Liver (tissue), 9 donors: ENCODE measurements around the gene DMRTB1. TPM values are rescaled to one million over a fixed set of nuclear protein-coding genes. Genes with fewer than 3 reads are reported as not detected.

Experiments used
- DNase-seq: peaks from one replicate; pipeline ENCODE4 v3.0.0-alpha.2; 2017; ENCODE audit warnings: low spot score
- H3K27ac ChIP-seq, 2 donors: one replicate each; pipeline ENCODE4 v1.7.0; 2013; ENCODE audit warnings: inconsistent platforms in 2 of 2, low read length in 2 of 2, control low read depth in 1 of 2, low read depth in 1 of 2, mild to moderate bottlenecking in 1 of 2
- H3K27me3 ChIP-seq, 4 donors: one replicate each; pipeline versions ENCODE4 v1.6.1 to v1.7.0; 2013; ENCODE audit warnings: low read length in 3 of 4, inconsistent platforms in 1 of 4, mild to moderate bottlenecking in 1 of 4, moderate library complexity in 1 of 4; ENCODE audit not compliant: control insufficient read depth in 4 of 4, insufficient read depth in 4 of 4
- H3K36me3 ChIP-seq, 4 donors: one replicate each; pipeline versions ENCODE4 v1.6.1 to v1.7.0; 2013; ENCODE audit warnings: low read length in 3 of 4, mild to moderate bottlenecking in 3 of 4, low read depth in 1 of 4, moderate library complexity in 1 of 4; ENCODE audit not compliant: control insufficient read depth in 4 of 4, insufficient read depth in 3 of 4
- H3K4me1 ChIP-seq, 4 donors: one replicate each; pipeline versions ENCODE4 v1.6.1 to v1.7.0; 2013; ENCODE audit warnings: low read length in 3 of 4, mild to moderate bottlenecking in 3 of 4, moderate library complexity in 1 of 4; ENCODE audit not compliant: control insufficient read depth in 4 of 4, insufficient read depth in 4 of 4
- H3K4me3 ChIP-seq, 3 donors: one replicate each; pipeline versions ENCODE4 v1.6.1 to v1.7.0; 2013; ENCODE audit warnings: low read length in 3 of 3, control low read depth in 1 of 3, low read depth in 1 of 3, mild to moderate bottlenecking in 1 of 3
- H3K9ac ChIP-seq, 2 donors: one replicate each; pipeline ENCODE4 v1.7.0; 2013; ENCODE audit warnings: low read length in 2 of 2, mild to moderate bottlenecking in 2 of 2, moderate library complexity in 2 of 2, control low read depth in 1 of 2, low read depth in 1 of 2
- H3K9me3 ChIP-seq, 4 donors: one replicate each; pipeline versions ENCODE4 v1.6.1 to v1.7.0; 2013; ENCODE audit warnings: low read length in 3 of 4; ENCODE audit not compliant: control insufficient read depth in 4 of 4
- ATF3 ChIP-seq: IDR thresholded peaks from 2 replicates; pipeline ENCODE4 v1.6.1; 2016; ENCODE audit warnings: antibody characterized with exemption
- CTCF ChIP-seq: fragments of 150-350 bp; IDR thresholded peaks from 2 replicates; pipeline ENCODE4 v1.5.1; 2017; ENCODE audit warnings: improper control_type of control experiment, low read depth, low read length; ENCODE audit not compliant: missing input control
- EGR1 ChIP-seq, 2 donors: IDR thresholded peaks; 2 replicates each; pipeline ENCODE4 v1.6.1; 2016 to 2018; ENCODE audit warnings: antibody characterized with exemption in 2 of 2, low read depth in 2 of 2
- FOXA2 ChIP-seq: IDR thresholded peaks from 2 replicates; pipeline ENCODE4 v1.6.1; 2016; ENCODE audit warnings: antibody characterized with exemption
- GABPA ChIP-seq, 2 donors: IDR thresholded peaks in 1 of 2; conservative IDR thresholded peaks in 1 of 2; 2 replicates each; pipeline ENCODE4 v1.6.1; 2016; ENCODE audit warnings: antibody characterized with exemption in 2 of 2, mild to moderate bottlenecking in 1 of 2, moderate library complexity in 1 of 2
- HNF4A ChIP-seq, 2 donors: conservative IDR thresholded peaks; 2 replicates each; pipeline ENCODE4 v1.6.1; 2016; ENCODE audit warnings: antibody characterized with exemption in 2 of 2, mild to moderate bottlenecking in 2 of 2
- HNF4G ChIP-seq: IDR thresholded peaks from 2 replicates; pipeline ENCODE4 v1.6.1; 2016; ENCODE audit warnings: antibody characterized with exemption
- JUND ChIP-seq, 2 donors: IDR thresholded peaks; 2 replicates each; pipeline ENCODE4 v1.6.1; 2016; ENCODE audit warnings: antibody characterized with exemption in 2 of 2
- MAX ChIP-seq: IDR thresholded peaks from 2 replicates; pipeline ENCODE4 v1.6.1; 2016; ENCODE audit warnings: antibody characterized with exemption
- NR2F2 ChIP-seq: IDR thresholded peaks from 2 replicates; pipeline ENCODE4 v1.6.1; 2016; ENCODE audit warnings: antibody characterized with exemption
- RAD21 ChIP-seq, 2 donors: IDR thresholded peaks; 2 replicates each; pipeline ENCODE4 v1.6.1; 2016; ENCODE audit warnings: antibody characterized with exemption in 2 of 2, mild to moderate bottlenecking in 2 of 2
- REST ChIP-seq: IDR thresholded peaks from 2 replicates; pipeline ENCODE4 v1.6.1; 2016; ENCODE audit warnings: antibody characterized with exemption, mild to moderate bottlenecking
- RXRA ChIP-seq, 2 donors: IDR thresholded peaks; 2 replicates each; pipeline ENCODE4 v1.6.1; 2017 to 2018; ENCODE audit warnings: antibody characterized with exemption in 2 of 2, mild to moderate bottlenecking in 1 of 2
- SP1 ChIP-seq: IDR thresholded peaks from 2 replicates; pipeline ENCODE4 v1.6.1; 2018; ENCODE audit warnings: antibody characterized with exemption, mild to moderate bottlenecking
- TAF1 ChIP-seq: conservative IDR thresholded peaks from 2 replicates; pipeline ENCODE4 v1.6.1; 2016; ENCODE audit warnings: antibody characterized with exemption, mild to moderate bottlenecking
- ZBTB33 ChIP-seq: IDR thresholded peaks from 2 replicates; pipeline ENCODE4 v1.6.1; 2016; ENCODE audit warnings: antibody characterized with exemption
- WGBS: extraction: QIAGEN DNeasy Blood & Tissue Kit; methylation state at CpG from one replicate; pipeline ENCODE4 v1.1.7; 2013; 5-methylcytosine and 5-hydroxymethylcytosine counted together
- polyA plus RNA-seq, 2 donors: library from polyadenylated mRNA; stranded (reverse) in 1 of 2; unstranded in 1 of 2; fragments of 200-250 nt in 1 of 2; fragments of >200 nt in 1 of 2; fragmentation: Nextera tagmentation in 1 of 2; extraction: Ambion mirVana in 1 of 2; gene quantifications; one replicate each; pipeline versions ENCODE4 v1.2.1 to v1.2.3, GENCODE V29; 2013 to 2015
- total RNA-seq, 2 donors: library from RNA; depleted of rRNA; stranded (reverse); fragments of >200 nt; gene quantifications; one replicate each; pipeline ENCODE4 v1.2.3, GENCODE V29; 2014
- donor health status: healthy.
- donor health status: healthy.
- donor health status: healthy.
- donor health status: healthy.
- donor health status: healthy.

DMRTB1 gene
- total and polyA plus RNA-seq, 4 donors: not detected

- Histone ChIP-seq H3K4me3 (no peak overlapping the region), H3K27ac (no peak overlapping the region), H3K4me1 (no peaks in the 10 kb centered on the region), H3K9ac (no peak overlapping the region), H3K36me3 (no peaks in the 10 kb centered on the region), H3K27me3 (no peaks in the 10 kb centered on the region), H3K9me3 (no peaks in the 10 kb centered on the region)
- TF ChIP-seq MAX (no peak), RXRA (IDR thresholded peaks at IDR 0.05) (no peak), EGR1 (IDR thresholded peaks at IDR 0.05; ENCODE audit: low read depth in 2 of 2) (no peak), CTCF (no peak), SP1 (no peak), REST (no peak), NR2F2 (no peak), GABPA (IDR thresholded peaks at IDR 0.05 in 1 of 2, conservative IDR thresholded peaks at IDR 0.05 in 1 of 2) (no peak), HNF4A (conservative IDR thresholded peaks at IDR 0.05) (no peak)
- no peak for DNase-seq
- 84% methylated on average over 6 of the region's 6 CpGs for WGBS
These were observed 49.5 kb upstream of the DMRTB1 start for GRCh38 chr1:53409695-53410094.

- Histone ChIP-seq H3K27ac (no peak overlapping the region), H3K36me3 (no peaks in the 10 kb centered on the region), H3K4me3 (no peak overlapping the region), H3K4me1 (no peaks in the 10 kb centered on the region), H3K9me3 (no peaks in the 10 kb centered on the region), H3K27me3 (no peaks in the 10 kb centered on the region), H3K9ac (no peak overlapping the region)
- 75% methylated on average over 12 of the region's 12 CpGs for WGBS
- TF ChIP-seq ATF3 (no peak), HNF4A (conservative IDR thresholded peaks at IDR 0.05) (no peak), NR2F2 (no peak), RAD21 (IDR thresholded peaks at IDR 0.05) (no peak), CTCF (no peak), MAX (no peak), EGR1 (IDR thresholded peaks at IDR 0.05; ENCODE audit: low read depth in 2 of 2) (no peak), JUND (IDR thresholded peaks at IDR 0.05) (no peak), FOXA2 (no peak), ZBTB33 (no peak), HNF4G (no peak), TAF1 (no peak), GABPA (IDR thresholded peaks at IDR 0.05 in 1 of 2, conservative IDR thresholded peaks at IDR 0.05 in 1 of 2) (no peak)
- DNase-seq: no peak
These were observed 49.1 kb upstream of the DMRTB1 start for GRCh38 chr1:53410100-53410541.
